Thyroid gland (tissue), 4 donors: ENCODE data around the gene CMPK1.

Experiments used
- CTCF ChIP-seq, 6 experiments: fragments of 200-600 bp in 3 of 6; fragments of 450-650 bp in 3 of 6; sonication (generic) in 3 of 6; IDR thresholded peaks; one replicate each; pipeline ENCODE4 v1.5.1; 2016 to 2019; ENCODE audit warnings: antibody characterized with exemption in 6 of 6, mild to moderate bottlenecking in 2 of 6, inconsistent platforms in 1 of 6, moderate library complexity in 1 of 6
- POLR2A ChIP-seq, 2 donors: fragments of 450-650 bp; IDR thresholded peaks; one replicate each; pipeline ENCODE4 v1.6.1; 2017; ENCODE audit warnings: antibody characterized with exemption in 2 of 2, mild to moderate bottlenecking in 2 of 2, moderate library complexity in 1 of 2

GRCh38 chr1:47406966-47407365 is 73.4 kb downstream of the CMPK1 start:
- TF ChIP-seq CTCF (IDR thresholded peaks at IDR 0.05) (no peak), POLR2A (IDR thresholded peaks at IDR 0.05) (no peak)
